ENCODE results near the gene NGEF.

DNA sequence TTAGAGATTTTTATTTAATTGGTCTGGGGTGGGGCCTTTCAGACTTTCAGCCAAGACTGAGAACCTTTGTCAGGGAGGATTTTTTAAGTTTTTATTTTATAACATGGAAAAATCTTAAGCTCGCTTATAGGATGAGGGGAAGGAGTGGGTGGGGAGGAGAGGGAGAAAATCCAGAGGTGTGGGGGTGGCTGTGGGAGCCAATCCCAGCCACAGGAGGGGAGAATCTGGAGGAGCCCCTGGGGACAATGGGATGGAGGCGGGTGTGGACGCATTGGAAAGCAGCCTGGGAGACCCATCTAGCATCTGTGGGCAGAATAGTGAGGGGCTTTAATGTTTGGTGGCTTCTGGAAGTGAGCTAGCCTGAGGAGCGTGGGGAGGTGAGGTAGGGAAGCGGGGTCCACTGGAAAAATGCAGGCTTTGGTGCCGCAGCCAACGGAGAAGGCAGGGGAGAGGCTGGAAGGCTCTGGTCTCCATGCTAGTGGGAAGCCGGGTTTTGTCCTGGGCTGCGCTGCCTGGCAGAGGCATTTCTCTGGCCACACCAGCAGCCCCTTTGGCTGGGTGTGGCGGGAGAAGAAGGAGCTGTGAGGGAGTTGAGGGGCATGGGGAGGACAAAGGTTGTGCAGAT, 35.6 kb upstream of the NGEF start:
- TF ChIP-seq, protein P1, sequence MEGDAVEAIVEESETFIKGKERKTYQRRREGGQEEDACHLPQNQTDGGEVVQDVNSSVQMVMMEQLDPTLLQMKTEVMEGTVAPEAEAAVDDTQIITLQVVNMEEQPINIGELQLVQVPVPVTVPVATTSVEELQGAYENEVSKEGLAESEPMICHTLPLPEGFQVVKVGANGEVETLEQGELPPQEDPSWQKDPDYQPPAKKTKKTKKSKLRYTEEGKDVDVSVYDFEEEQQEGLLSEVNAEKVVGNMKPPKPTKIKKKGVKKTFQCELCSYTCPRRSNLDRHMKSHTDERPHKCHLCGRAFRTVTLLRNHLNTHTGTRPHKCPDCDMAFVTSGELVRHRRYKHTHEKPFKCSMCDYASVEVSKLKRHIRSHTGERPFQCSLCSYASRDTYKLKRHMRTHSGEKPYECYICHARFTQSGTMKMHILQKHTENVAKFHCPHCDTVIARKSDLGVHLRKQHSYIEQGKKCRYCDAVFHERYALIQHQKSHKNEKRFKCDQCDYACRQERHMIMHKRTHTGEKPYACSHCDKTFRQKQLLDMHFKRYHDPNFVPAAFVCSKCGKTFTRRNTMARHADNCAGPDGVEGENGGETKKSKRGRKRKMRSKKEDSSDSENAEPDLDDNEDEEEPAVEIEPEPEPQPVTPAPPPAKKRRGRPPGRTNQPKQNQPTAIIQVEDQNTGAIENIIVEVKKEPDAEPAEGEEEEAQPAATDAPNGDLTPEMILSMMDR (IDR thresholded peaks at IDR 0.05; ENCODE audit: low read length) = no peak
- TF ChIP-seq EZH2 (IDR thresholded peaks at IDR 0.05; ENCODE audit: borderline replicate concordance, low read length) = no peak

All from OCI-LY1 (cell line).